Effector memory CD4-positive, alpha-beta T cell (primary cell): ENCODE data around the gene WDR82.
A peak's percentile ranks its signal among the peaks of the same experiment; 100 is the strongest.

Experiments used
- DNase-seq, 3 donors: peaks; one replicate each; pipeline ENCODE4 v3.0.0-alpha.2; 2020
- H3K27ac ChIP-seq: 2 replicates; pipeline ENCODE4 v1.7.0; 2013; ENCODE audit warnings: mild to moderate bottlenecking, low read length, moderate library complexity; ENCODE audit not compliant: insufficient read depth, poor library complexity, severe bottlenecking
- H3K27me3 ChIP-seq: replicated peaks from 2 replicates; pipeline ENCODE4 v1.7.0; 2013; ENCODE audit warnings: mild to moderate bottlenecking, low read length; ENCODE audit not compliant: insufficient read depth, control insufficient read depth, poor library complexity, severe bottlenecking
- H3K36me3 ChIP-seq: 2 replicates; pipeline ENCODE4 v1.7.0; 2013; ENCODE audit warnings: mild to moderate bottlenecking, low read length, moderate library complexity; ENCODE audit not compliant: control insufficient read depth, insufficient read depth
- H3K4me1 ChIP-seq: 2 replicates; pipeline ENCODE4 v1.7.0; 2013; ENCODE audit warnings: low read length, mild to moderate bottlenecking; ENCODE audit not compliant: control insufficient read depth, insufficient read depth, poor library complexity, severe bottlenecking
- H3K4me3 ChIP-seq: 2 replicates; pipeline ENCODE4 v1.7.0; 2013; ENCODE audit warnings: low read length, low read depth, mild to moderate bottlenecking; ENCODE audit not compliant: insufficient read depth, poor library complexity, severe bottlenecking
- H3K9me3 ChIP-seq: 2 replicates; pipeline ENCODE4 v1.7.0; 2013; ENCODE audit warnings: mild to moderate bottlenecking, low read length, moderate library complexity; ENCODE audit not compliant: control insufficient read depth
- total RNA-seq, 3 donors: gene quantifications; one replicate each; lab custom pipeline; 2026; lab: John Stamatoyannopoulos, UW

The WDR82 gene
- total RNA-seq = 216 to 258 (median 246) reads per million in 3 donors

GRCh38 chr3:52278510-52279069, at the start of gene WDR82:
Gene WDR82 (minus strand): TSS chr3:52278649. CDS start chr3:52278361, 288 bp downstream.
- Histone ChIP-seq H3K4me3 (peak within 1 kb of the TSS; percentile 83), H3K4me1 (peaks cover 43% of the 10 kb centered on the region), H3K9me3 (no peaks in the 10 kb centered on the region), H3K27me3 (no peaks in the 10 kb centered on the region), H3K36me3 (peaks cover 4% of the 10 kb centered on the region), H3K27ac (peak within 1 kb of the TSS; percentile 87)
- DNase-seq = peak; percentile 93 to 95 (median 93)

GRCh38 chr3:52327486-52328290, 49.2 kb upstream of the WDR82 start:
- Histone ChIP-seq H3K27me3 (no peaks in the 10 kb centered on the region), H3K36me3 (peaks cover 7% of the 10 kb centered on the region), H3K4me1 (no peaks in the 10 kb centered on the region), H3K4me3 (no peak overlapping the region), H3K27ac (no peak overlapping the region), H3K9me3 (no peaks in the 10 kb centered on the region)
- no peak for DNase-seq

- Histone ChIP-seq H3K27me3 (no peaks in the 10 kb centered on the region), H3K4me3 (no peak overlapping the region), H3K4me1 (no peaks in the 10 kb centered on the region), H3K9me3 (no peaks in the 10 kb centered on the region), H3K27ac (no peak overlapping the region), H3K36me3 (peaks cover 1% of the 10 kb centered on the region)
- no peak for DNase-seq
Measured at GRCh38 chr3:52326976-52327375, 48.5 kb upstream of the WDR82 start.

- no peak for DNase-seq
- Histone ChIP-seq H3K4me1 (no peaks in the 10 kb centered on the region), H3K27me3 (no peaks in the 10 kb centered on the region), H3K9me3 (no peaks in the 10 kb centered on the region), H3K36me3 (no peaks in the 10 kb centered on the region), H3K27ac (no peak overlapping the region), H3K4me3 (no peak overlapping the region)
Measured at GRCh38 chr3:52325686-52326085, 47.2 kb upstream of the WDR82 start.

- Histone ChIP-seq H3K4me3 (no peak overlapping the region), H3K27me3 (no peaks in the 10 kb centered on the region), H3K9me3 (no peaks in the 10 kb centered on the region), H3K4me1 (no peaks in the 10 kb centered on the region), H3K27ac (no peak overlapping the region), H3K36me3 (no peaks in the 10 kb centered on the region)
- no peak for DNase-seq
Measured at GRCh38 chr3:52324676-52325075, 46.2 kb upstream of the WDR82 start.

- Histone ChIP-seq H3K9me3 (no peaks in the 10 kb centered on the region), H3K36me3 (no peaks in the 10 kb centered on the region), H3K27me3 (no peaks in the 10 kb centered on the region), H3K4me3 (no peak overlapping the region), H3K27ac (no peak overlapping the region), H3K4me1 (no peaks in the 10 kb centered on the region)
- no peak for DNase-seq
Measured at GRCh38 chr3:52323526-52324295, 45.3 kb upstream of the WDR82 start.

GRCh38 chr3:52322466-52322865, 44.0 kb upstream of the WDR82 start:
- Histone ChIP-seq H3K36me3 (no peaks in the 10 kb centered on the region), H3K9me3 (no peaks in the 10 kb centered on the region), H3K4me3 (no peak overlapping the region), H3K27ac (no peak overlapping the region), H3K27me3 (no peaks in the 10 kb centered on the region), H3K4me1 (no peaks in the 10 kb centered on the region)
- no peak for DNase-seq

GRCh38 chr3:52321481-52321880, 43.0 kb upstream of the WDR82 start:
- Histone ChIP-seq H3K36me3 (no peaks in the 10 kb centered on the region), H3K4me3 (no peak overlapping the region), H3K9me3 (no peaks in the 10 kb centered on the region), H3K27ac (no peak overlapping the region), H3K27me3 (no peaks in the 10 kb centered on the region), H3K4me1 (no peaks in the 10 kb centered on the region)
- no peak for DNase-seq

GRCh38 chr3:52319921-52320595, 41.6 kb upstream of the WDR82 start:
- Histone ChIP-seq H3K9me3 (no peaks in the 10 kb centered on the region), H3K4me1 (no peaks in the 10 kb centered on the region), H3K4me3 (no peak overlapping the region), H3K27ac (no peak overlapping the region), H3K27me3 (no peaks in the 10 kb centered on the region), H3K36me3 (no peaks in the 10 kb centered on the region)
- no peak for DNase-seq
